ENCODE data around the gene SF3B2. TPM values are rescaled to one million over a fixed set of nuclear protein-coding genes. Genes with fewer than 3 reads are reported as not detected.

SF3B2 gene
- total and polyA plus RNA-seq, 2 donors (not counting 1 experiment from before 2014, with no cell fraction given): 87.7 to 108 TPM

DNA sequence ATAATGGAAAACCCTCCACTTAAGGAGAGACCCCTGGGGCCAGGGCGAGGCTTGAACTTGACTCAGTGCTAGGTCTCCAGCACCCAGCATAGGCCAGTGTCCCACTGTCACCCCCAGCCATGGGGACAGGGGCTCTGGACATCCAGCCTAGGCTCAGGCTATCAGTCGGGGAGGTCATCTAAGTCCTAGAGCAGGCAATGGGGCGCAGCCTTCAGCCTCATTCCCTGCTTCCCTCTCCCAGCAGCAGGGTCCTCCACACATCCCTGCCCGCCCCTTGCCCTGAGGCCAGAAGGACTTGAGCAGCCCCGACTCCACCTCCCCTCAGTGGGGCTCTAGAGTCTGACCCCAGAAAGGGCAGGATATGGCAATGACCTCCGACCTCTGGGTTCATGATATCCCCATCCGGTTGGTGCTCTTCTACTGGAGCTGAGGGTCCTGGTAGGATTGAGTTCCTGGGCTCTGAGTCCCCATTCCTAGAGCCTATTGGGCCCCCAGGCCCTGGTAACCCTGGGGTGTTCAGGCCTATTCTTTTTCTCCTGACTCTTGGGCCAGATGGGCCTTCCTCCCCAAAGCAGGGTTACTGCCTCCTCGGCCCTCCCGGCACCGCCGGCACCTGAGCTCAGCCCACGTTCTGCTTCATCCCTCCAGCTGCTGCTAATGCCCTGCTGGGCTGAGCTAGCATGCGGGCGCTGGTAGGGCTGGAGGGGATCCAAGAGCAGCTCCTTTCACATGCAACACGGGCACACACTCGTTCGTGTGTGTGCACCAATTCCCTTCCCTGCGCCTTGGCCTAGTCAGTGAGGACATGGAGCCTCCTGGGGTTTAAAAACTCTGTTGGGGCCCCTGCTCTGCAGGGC is 36.0 kb upstream of the SF3B2 start:
- Histone ChIP-seq H3K9ac (ENCODE audit: insufficient read depth, low read length) (no peak overlapping the region), H3K79me2 (ENCODE audit: control insufficient read depth, insufficient read depth, low read length) (no peaks in the 10 kb centered on the region), H3K4me1 (ENCODE audit: control insufficient read depth, extremely low read depth, insufficient read depth, low read length) (peaks cover 5% of the 10 kb centered on the region), H3K4me2 (ENCODE audit: extremely low read depth, insufficient read depth, low read length) (no peak overlapping the region), H3K4me3 (replicated peaks in 1 of 4; ENCODE audit: control extremely low read depth in 1 of 4, insufficient read depth in 1 of 4, low read depth in 3 of 4, low read length in 4 of 4) (no peak overlapping the region), H4K20me1 (ENCODE audit: control insufficient read depth, extremely low read depth, insufficient read depth, low read length) (no peaks in the 10 kb centered on the region), H3K27ac (ENCODE audit: insufficient read depth, low read length) (no peak overlapping the region), H3K36me3 (ENCODE audit: control insufficient read depth, insufficient read depth, low read length) (no peaks in the 10 kb centered on the region), H2AFZ (ENCODE audit: low read length) (no peak overlapping the region), H3K9me3 (ENCODE audit: control insufficient read depth, insufficient read depth, low read depth, low read length) (no peaks in the 10 kb centered on the region), H3K27me3 (ENCODE audit: control insufficient read depth, insufficient read depth, low read length) (peaks cover 7% of the 10 kb centered on the region)
- DNase-seq (ENCODE audit: low read depth in 2 of 2): no peak
- TF ChIP-seq, protein P1, sequence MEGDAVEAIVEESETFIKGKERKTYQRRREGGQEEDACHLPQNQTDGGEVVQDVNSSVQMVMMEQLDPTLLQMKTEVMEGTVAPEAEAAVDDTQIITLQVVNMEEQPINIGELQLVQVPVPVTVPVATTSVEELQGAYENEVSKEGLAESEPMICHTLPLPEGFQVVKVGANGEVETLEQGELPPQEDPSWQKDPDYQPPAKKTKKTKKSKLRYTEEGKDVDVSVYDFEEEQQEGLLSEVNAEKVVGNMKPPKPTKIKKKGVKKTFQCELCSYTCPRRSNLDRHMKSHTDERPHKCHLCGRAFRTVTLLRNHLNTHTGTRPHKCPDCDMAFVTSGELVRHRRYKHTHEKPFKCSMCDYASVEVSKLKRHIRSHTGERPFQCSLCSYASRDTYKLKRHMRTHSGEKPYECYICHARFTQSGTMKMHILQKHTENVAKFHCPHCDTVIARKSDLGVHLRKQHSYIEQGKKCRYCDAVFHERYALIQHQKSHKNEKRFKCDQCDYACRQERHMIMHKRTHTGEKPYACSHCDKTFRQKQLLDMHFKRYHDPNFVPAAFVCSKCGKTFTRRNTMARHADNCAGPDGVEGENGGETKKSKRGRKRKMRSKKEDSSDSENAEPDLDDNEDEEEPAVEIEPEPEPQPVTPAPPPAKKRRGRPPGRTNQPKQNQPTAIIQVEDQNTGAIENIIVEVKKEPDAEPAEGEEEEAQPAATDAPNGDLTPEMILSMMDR (conservative IDR thresholded peaks at IDR 0.05 in 1 of 2, IDR thresholded peaks at IDR 0.05 in 1 of 2; ENCODE audit: low read depth in 1 of 2, low read length in 2 of 2): no peak
- no peak for TF ChIP-seq EZH2 (IDR thresholded peaks at IDR 0.05; ENCODE audit: low read length, missing control alignments)

DNA sequence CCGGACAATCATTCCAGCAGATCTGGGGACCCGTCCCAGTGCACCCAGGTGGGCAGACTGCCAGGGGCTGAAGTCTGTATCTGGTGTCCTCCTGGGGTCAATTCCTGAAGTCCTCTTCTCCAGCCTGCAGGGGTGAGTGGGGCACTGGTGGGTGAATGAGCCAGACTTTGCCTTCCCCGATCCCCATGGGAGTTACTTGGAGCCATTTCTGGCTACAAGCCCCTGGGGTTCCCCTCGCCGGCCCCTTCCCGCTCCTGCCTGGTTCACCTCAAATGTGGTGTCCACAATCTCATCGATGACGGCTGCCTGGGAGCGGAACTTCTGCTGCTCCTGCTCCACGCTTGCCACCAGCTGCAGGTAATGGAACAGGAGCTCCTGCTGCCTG is 35.4 kb upstream of the SF3B2 start:
- Histone ChIP-seq H3K4me2 (ENCODE audit: extremely low read depth, insufficient read depth, low read length) (no peak overlapping the region), H3K4me3 (replicated peaks in 1 of 4; ENCODE audit: control extremely low read depth in 1 of 4, insufficient read depth in 1 of 4, low read depth in 3 of 4, low read length in 4 of 4) (no peak overlapping the region), H3K27ac (ENCODE audit: insufficient read depth, low read length) (no peak overlapping the region)

DNA sequence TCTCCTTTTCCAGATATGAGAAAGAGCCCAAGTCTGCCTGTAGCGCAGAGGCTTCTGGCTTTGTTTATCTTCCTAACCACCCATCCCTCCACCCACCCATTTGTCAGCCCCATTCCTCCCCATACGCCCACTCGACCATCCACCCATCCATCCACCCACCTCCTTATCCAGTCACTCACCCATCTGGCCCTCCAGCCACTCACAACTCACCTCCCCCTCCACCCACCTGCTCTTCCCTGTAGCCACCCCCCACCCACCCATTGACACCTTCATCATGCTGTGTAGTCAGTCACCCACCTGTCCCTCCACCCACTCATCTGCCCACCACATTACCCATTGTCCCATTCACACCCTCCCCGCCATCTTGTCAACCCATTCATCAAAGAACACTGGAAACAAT is 34.8 kb upstream of the SF3B2 start:
- Histone ChIP-seq H3K27me3 (ENCODE audit: control insufficient read depth, insufficient read depth, low read length) (peaks cover 2% of the 10 kb centered on the region), H3K4me2 (ENCODE audit: extremely low read depth, insufficient read depth, low read length) (no peak overlapping the region), H3K9ac (ENCODE audit: insufficient read depth, low read length) (no peak overlapping the region), H3K27ac (ENCODE audit: insufficient read depth, low read length) (no peak overlapping the region), H3K4me3 (replicated peaks in 1 of 4; ENCODE audit: control extremely low read depth in 1 of 4, insufficient read depth in 1 of 4, low read depth in 3 of 4, low read length in 4 of 4) (no peak overlapping the region), H2AFZ (ENCODE audit: low read length) (no peak overlapping the region), H3K9me3 (ENCODE audit: control insufficient read depth, insufficient read depth, low read depth, low read length) (no peaks in the 10 kb centered on the region), H4K20me1 (ENCODE audit: control insufficient read depth, extremely low read depth, insufficient read depth, low read length) (no peaks in the 10 kb centered on the region), H3K36me3 (ENCODE audit: control insufficient read depth, insufficient read depth, low read length) (no peaks in the 10 kb centered on the region), H3K4me1 (ENCODE audit: control insufficient read depth, extremely low read depth, insufficient read depth, low read length) (peaks cover 8% of the 10 kb centered on the region), H3K79me2 (ENCODE audit: control insufficient read depth, insufficient read depth, low read length) (no peaks in the 10 kb centered on the region)
- TF ChIP-seq, protein P1 (conservative IDR thresholded peaks at IDR 0.05 in 1 of 2, IDR thresholded peaks at IDR 0.05 in 1 of 2; ENCODE audit: low read depth in 1 of 2, low read length in 2 of 2): no peak
- TF ChIP-seq EZH2 (IDR thresholded peaks at IDR 0.05; ENCODE audit: low read length, missing control alignments): no peak
- no peak for DNase-seq (ENCODE audit: low read depth in 2 of 2)

More for the DNA sequence above, 35.4 kb upstream of the SF3B2 start:
- H3K9ac ChIP-seq (ENCODE audit: insufficient read depth, low read length): no peak overlapping the region
- H3K27me3 ChIP-seq (ENCODE audit: control insufficient read depth, insufficient read depth, low read length): peaks cover 2% of the 10 kb centered on the region
- no peaks in the 10 kb centered on the region for H4K20me1 ChIP-seq (ENCODE audit: control insufficient read depth, extremely low read depth, insufficient read depth, low read length)
- no peaks in the 10 kb centered on the region for H3K9me3 ChIP-seq (ENCODE audit: control insufficient read depth, insufficient read depth, low read depth, low read length)
- no peaks in the 10 kb centered on the region for H3K36me3 ChIP-seq (ENCODE audit: control insufficient read depth, insufficient read depth, low read length)
- H2AFZ ChIP-seq (ENCODE audit: low read length): no peak overlapping the region
- no peak for DNase-seq (ENCODE audit: low read depth in 2 of 2)
- TF ChIP-seq, protein P1 (conservative IDR thresholded peaks at IDR 0.05 in 1 of 2, IDR thresholded peaks at IDR 0.05 in 1 of 2; ENCODE audit: low read depth in 1 of 2, low read length in 2 of 2): no peak
- TF ChIP-seq EZH2 (IDR thresholded peaks at IDR 0.05; ENCODE audit: low read length, missing control alignments): no peak
- no peaks in the 10 kb centered on the region for H3K79me2 ChIP-seq (ENCODE audit: control insufficient read depth, insufficient read depth, low read length)
- peaks cover 8% of the 10 kb centered on the region for H3K4me1 ChIP-seq (ENCODE audit: control insufficient read depth, extremely low read depth, insufficient read depth, low read length)
